CD4-positive, alpha-beta memory T cell (primary cell): ENCODE results near the gene MAP10. TPM values are rescaled to one million over a fixed set of nuclear protein-coding genes. Genes with fewer than 3 reads are reported as not detected.

Experiments used
- CTCF ChIA-PET: fragments of 350-600 bp; sonication (Branson Sonifier 250); formaldehyde crosslinking; loops from one replicate; lab custom pipeline; 2021; ENCODE audit warnings: inconsistent platforms; ENCODE audit not compliant: partially characterized antibody; lab: Charles Lee
- POLR2A ChIA-PET: fragments of 350-600 bp; sonication (Branson Sonifier 250); formaldehyde crosslinking; loops from one replicate; lab custom pipeline; 2021; ENCODE audit not compliant: partially characterized antibody; lab: Charles Lee
- DNase-seq, 5 donors: peaks; one replicate each; pipeline versions ENCODE4 v3.0.0 to v3.0.0-alpha.2; 2020 to 2022; ENCODE audit warnings: mixed read lengths in 1 of 5
- H3K27ac ChIP-seq: one replicate; pipeline ENCODE4 v1.7.0; 2013; ENCODE audit warnings: low read depth, low read length
- H3K27me3 ChIP-seq: 2 replicates; pipeline ENCODE4 v1.7.0; 2013; ENCODE audit warnings: mild to moderate bottlenecking, low read length, moderate library complexity; ENCODE audit not compliant: insufficient read depth
- H3K36me3 ChIP-seq: 2 replicates; pipeline ENCODE4 v1.7.0; 2013; ENCODE audit warnings: mild to moderate bottlenecking, low read length, moderate library complexity; ENCODE audit not compliant: insufficient read depth
- H3K4me1 ChIP-seq: 2 replicates; pipeline ENCODE4 v1.7.0; 2013; ENCODE audit warnings: mild to moderate bottlenecking, low read length, moderate library complexity; ENCODE audit not compliant: insufficient read depth
- H3K4me3 ChIP-seq, 2 donors: one replicate each; pipeline ENCODE4 v1.7.0; 2013; ENCODE audit warnings: low read length in 2 of 2, mild to moderate bottlenecking in 1 of 2
- H3K9me3 ChIP-seq, 2 donors: one replicate each; pipeline ENCODE4 v1.7.0; 2013; ENCODE audit warnings: low read length in 2 of 2, control low read depth in 1 of 2; ENCODE audit not compliant: control insufficient read depth in 1 of 2
- H3K27ac Mint-ChIP-seq, 7 donors: one replicate each; pipeline ENCODE4 v1.8.0; 2020 to 2021; ENCODE audit warnings: mixed read lengths in 7 of 7, mild to moderate bottlenecking in 6 of 7, inconsistent platforms in 3 of 7, moderate library complexity in 3 of 7
- H3K27me3 Mint-ChIP-seq, 2 donors: one replicate each; pipeline ENCODE4 v1.8.0; 2020 to 2021; ENCODE audit warnings: mixed read lengths in 2 of 2
- H3K36me3 Mint-ChIP-seq, 2 donors: one replicate each; pipeline ENCODE4 v1.8.0; 2020 to 2021; ENCODE audit warnings: mixed read lengths in 2 of 2, inconsistent platforms in 1 of 2, mild to moderate bottlenecking in 1 of 2
- H3K4me1 Mint-ChIP-seq, 4 donors: one replicate each; pipeline ENCODE4 v1.8.0; 2020 to 2021; ENCODE audit warnings: mixed read lengths in 4 of 4, mild to moderate bottlenecking in 1 of 4
- H3K4me3 Mint-ChIP-seq, 8 donors: one replicate each; pipeline ENCODE4 v1.8.0; 2020 to 2021; ENCODE audit warnings: mixed read lengths in 8 of 8, mild to moderate bottlenecking in 7 of 8, moderate library complexity in 6 of 8, inconsistent platforms in 3 of 8
- H3K9me3 Mint-ChIP-seq, 8 donors: one replicate each; pipeline ENCODE4 v1.8.0; 2020 to 2021; ENCODE audit warnings: mixed read lengths in 8 of 8, mild to moderate bottlenecking in 5 of 8, inconsistent platforms in 3 of 8, moderate library complexity in 1 of 8
- intact Hi-C: fragments of 100-400 bp; cut with micrococcal nuclease; formaldehyde crosslinking; loops from one replicate; pipeline ENCODE4 v1.15.1; 2023
- polyA plus RNA-seq, 2 donors: library from polyadenylated mRNA; unstranded; fragments of 300-500 nt; fragmentation: Illumina TruSeq; gene quantifications; one replicate each; pipeline ENCODE4 v1.2.3, GENCODE V29; 2021
- total RNA-seq, 2 experiments: library from RNA; stranded (reverse); gene quantifications; one replicate each; pipeline ENCODE4 v1.2.3, GENCODE V29; 2021

The MAP10 gene
- total and polyA plus RNA-seq, 4 experiments from 2014 or later = 0.48 to 3.1 (median 2.3) TPM

GRCh38 chr1:232816324-232816723 lies 11.1 kb downstream of the MAP10 start:
- no peak overlapping the region for H3K4me3 ChIP-seq
- H3K27me3 Mint-ChIP-seq = peaks cover 4 to 5% of the 10 kb centered on the region in 2 donors
- no peaks in the 10 kb centered on the region for H3K36me3 Mint-ChIP-seq
- peaks cover 0 to 28% (median 17%) of the 10 kb centered on the region in 8 donors for H3K9me3 Mint-ChIP-seq
- H3K4me1 Mint-ChIP-seq = no peaks in the 10 kb centered on the region
- intact Hi-C loops = no loop called here
- H3K27ac ChIP-seq = no peak overlapping the region
- no peak for DNase-seq
- no peaks in the 10 kb centered on the region for H3K36me3 ChIP-seq
- H3K4me3 Mint-ChIP-seq = no peak overlapping the region
- no peaks in the 10 kb centered on the region for H3K4me1 ChIP-seq
- ChIA-PET POLR2A (no interaction called here), CTCF (no interaction called here)
- H3K27ac Mint-ChIP-seq = no peak overlapping the region
- no peaks in the 10 kb centered on the region for H3K9me3 ChIP-seq
- H3K27me3 ChIP-seq = no peaks in the 10 kb centered on the region

GRCh38 chr1:232818040-232818439 lies 12.8 kb downstream of the MAP10 start:
- no peak for DNase-seq
- ChIA-PET POLR2A (interaction anchor here (1.1 kb wide), 1 partner anchor 11 kb away, joined by 3 read pairs; no protein-coding TSS in a partner anchor), CTCF (no interaction called here)
- no peak overlapping the region for H3K4me3 Mint-ChIP-seq
- no peaks in the 10 kb centered on the region for H3K9me3 ChIP-seq
- peaks cover 4 to 7% of the 10 kb centered on the region in 2 donors for H3K27me3 Mint-ChIP-seq
- no peaks in the 10 kb centered on the region for H3K4me1 Mint-ChIP-seq
- no peak overlapping the region for H3K27ac Mint-ChIP-seq
- no peaks in the 10 kb centered on the region for H3K36me3 Mint-ChIP-seq
- no peak overlapping the region for H3K27ac ChIP-seq
- no peaks in the 10 kb centered on the region for H3K4me1 ChIP-seq
- intact Hi-C loops = no loop called here
- H3K27me3 ChIP-seq = no peaks in the 10 kb centered on the region
- H3K9me3 Mint-ChIP-seq = peaks cover 0 to 11% (median 4%) of the 10 kb centered on the region in 8 donors
- no peak overlapping the region for H3K4me3 ChIP-seq
- H3K36me3 ChIP-seq = no peaks in the 10 kb centered on the region

GRCh38 chr1:232820431-232820830 lies 15.2 kb downstream of the MAP10 start:
- no peak for DNase-seq

GRCh38 chr1:232822530-232822929 lies 17.3 kb downstream of the MAP10 start:
- Histone ChIP-seq H3K27me3 (no peaks in the 10 kb centered on the region), H3K27ac (no peak overlapping the region), H3K36me3 (no peaks in the 10 kb centered on the region), H3K4me3 (no peak overlapping the region), H3K4me1 (no peaks in the 10 kb centered on the region), H3K9me3 (no peaks in the 10 kb centered on the region)
- DNase-seq = no peak
- peaks cover 0 to 2% (median 0%) of the 10 kb centered on the region in 8 donors for H3K9me3 Mint-ChIP-seq
- no peaks in the 10 kb centered on the region for H3K36me3 Mint-ChIP-seq
- no peak overlapping the region for H3K27ac Mint-ChIP-seq
- CTCF ChIA-PET = no interaction called here
- peaks cover 5 to 7% of the 10 kb centered on the region in 2 donors for H3K27me3 Mint-ChIP-seq
- no peaks in the 10 kb centered on the region for H3K4me1 Mint-ChIP-seq
- intact Hi-C loops = no loop called here
- no peak overlapping the region for H3K4me3 Mint-ChIP-seq
- POLR2A ChIA-PET = no interaction called here

More at GRCh38 chr1:232820431-232820830, 15.2 kb downstream of the MAP10 start:
- Mint-ChIP-seq H3K27me3 (peaks cover 4 to 7% of the 10 kb centered on the region in 2 donors), H3K27ac (no peak overlapping the region), H3K36me3 (no peaks in the 10 kb centered on the region), H3K4me3 (no peak overlapping the region), H3K4me1 (no peaks in the 10 kb centered on the region), H3K9me3 (no peaks in the 10 kb centered on the region)
- no peaks in the 10 kb centered on the region for H3K9me3 ChIP-seq
- intact Hi-C loops = no loop called here
- CTCF ChIA-PET = no interaction called here
- H3K27ac ChIP-seq = no peak overlapping the region
- no peaks in the 10 kb centered on the region for H3K27me3 ChIP-seq
- POLR2A ChIA-PET = no interaction called here
- H3K4me1 ChIP-seq = no peaks in the 10 kb centered on the region
- no peak overlapping the region for H3K4me3 ChIP-seq
- no peaks in the 10 kb centered on the region for H3K36me3 ChIP-seq

- no peaks in the 10 kb centered on the region for H3K27me3 ChIP-seq
- H3K27me3 Mint-ChIP-seq = peaks cover 12% of the 10 kb centered on the region in 2 donors
- H3K36me3 Mint-ChIP-seq = no peaks in the 10 kb centered on the region
- intact Hi-C loops = no loop called here
- ChIA-PET CTCF (no interaction called here), POLR2A (no interaction called here)
- H3K4me3 Mint-ChIP-seq = no peak overlapping the region
- H3K27ac Mint-ChIP-seq = no peak overlapping the region
- H3K4me3 ChIP-seq = no peak overlapping the region
- no peak for DNase-seq
- H3K9me3 ChIP-seq = no peaks in the 10 kb centered on the region
- H3K4me1 Mint-ChIP-seq = no peaks in the 10 kb centered on the region
- no peaks in the 10 kb centered on the region for H3K4me1 ChIP-seq
- no peak overlapping the region for H3K27ac ChIP-seq
- H3K9me3 Mint-ChIP-seq = peaks cover 0 to 2% (median 0%) of the 10 kb centered on the region in 8 donors
- H3K36me3 ChIP-seq = no peaks in the 10 kb centered on the region
Observed at GRCh38 chr1:232826318-232826717, 21.1 kb downstream of the MAP10 start.

GRCh38 chr1:232830661-232831060 lies 25.4 kb downstream of the MAP10 start:
- no peaks in the 10 kb centered on the region for H3K36me3 Mint-ChIP-seq
- no peaks in the 10 kb centered on the region for H3K4me1 ChIP-seq

GRCh38 chr1:232831895-232832294 lies 26.7 kb downstream of the MAP10 start:
- Mint-ChIP-seq H3K27ac (no peak overlapping the region), H3K4me3 (no peak overlapping the region), H3K9me3 (no peaks in the 10 kb centered on the region), H3K4me1 (no peaks in the 10 kb centered on the region), H3K27me3 (peaks cover 11 to 12% of the 10 kb centered on the region in 2 donors), H3K36me3 (no peaks in the 10 kb centered on the region)
- H3K4me3 ChIP-seq = no peak overlapping the region
- DNase-seq = no peak
- H3K27ac ChIP-seq = no peak overlapping the region
- H3K9me3 ChIP-seq = no peaks in the 10 kb centered on the region
- CTCF ChIA-PET = interaction anchor here (0.6 kb wide), 1 partner anchor 10 kb away, joined by 3 read pairs; no protein-coding TSS in a partner anchor
- POLR2A ChIA-PET = no interaction called here
- no peaks in the 10 kb centered on the region for H3K36me3 ChIP-seq
- no peaks in the 10 kb centered on the region for H3K27me3 ChIP-seq
- intact Hi-C loops = no loop called here
- no peaks in the 10 kb centered on the region for H3K4me1 ChIP-seq

More at GRCh38 chr1:232830661-232831060, 25.4 kb downstream of the MAP10 start:
- no peaks in the 10 kb centered on the region for H3K9me3 ChIP-seq
- ChIA-PET CTCF (no interaction called here), POLR2A (no interaction called here)
- H3K36me3 ChIP-seq = no peaks in the 10 kb centered on the region
- intact Hi-C loops = no loop called here
- no peak overlapping the region for H3K27ac ChIP-seq
- no peaks in the 10 kb centered on the region for H3K4me1 Mint-ChIP-seq
- peaks cover 0 to 2% (median 0%) of the 10 kb centered on the region in 8 donors for H3K9me3 Mint-ChIP-seq
- H3K27me3 Mint-ChIP-seq = peaks cover 11 to 12% of the 10 kb centered on the region in 2 donors
- no peak overlapping the region for H3K27ac Mint-ChIP-seq
- DNase-seq = no peak
- H3K4me3 Mint-ChIP-seq = no peak overlapping the region
- H3K27me3 ChIP-seq = no peaks in the 10 kb centered on the region
- H3K4me3 ChIP-seq = no peak overlapping the region
